Kidney (tissue), 14 donors: Measurements from ENCODE around the gene C10orf95. TPM values are rescaled to one million over a fixed set of nuclear protein-coding genes. Genes with fewer than 3 reads are reported as not detected.

Experiments used
- DNase-seq, 5 donors: peaks; one replicate each; pipeline ENCODE4 v3.0.0-alpha.2; 2013 to 2020
- FAIRE-seq: peaks from 2 replicates; lab custom pipeline; 2012; peaks lifted over from hg19 to GRCh38; lab: Jason Lieb, UNC
- H3K27ac ChIP-seq, 2 donors: one replicate each; pipeline ENCODE4 v1.7.0; 2013; ENCODE audit warnings: low read depth in 2 of 2, low read length in 2 of 2, inconsistent platforms in 1 of 2
- H3K27me3 ChIP-seq: one replicate; pipeline ENCODE4 v1.7.1; 2013; ENCODE audit warnings: low read length, inconsistent platforms; ENCODE audit not compliant: control insufficient read depth, insufficient read depth
- H3K36me3 ChIP-seq, 3 donors: one replicate each; pipeline versions ENCODE4 v1.7.0 to v1.7.1; 2013; ENCODE audit warnings: low read length in 3 of 3, control low read depth in 1 of 3, inconsistent platforms in 1 of 3; ENCODE audit not compliant: insufficient read depth in 3 of 3, control insufficient read depth in 2 of 3
- H3K4me1 ChIP-seq, 3 donors: one replicate each; pipeline versions ENCODE4 v1.7.0 to v1.7.1; 2013; ENCODE audit warnings: low read length in 3 of 3, inconsistent platforms in 1 of 3, low read depth in 1 of 3; ENCODE audit not compliant: control insufficient read depth in 2 of 3, insufficient read depth in 2 of 3
- H3K4me3 ChIP-seq, 3 donors: one replicate each; pipeline versions ENCODE4 v1.7.0 to v1.8.1; 2013; ENCODE audit warnings: low read length in 3 of 3, control low read depth in 1 of 3, inconsistent platforms in 1 of 3
- H3K9ac ChIP-seq, 3 donors: one replicate each; pipeline versions ENCODE4 v1.7.0 to v1.7.1; 2013; ENCODE audit warnings: low read length in 3 of 3, control low read depth in 1 of 3, inconsistent platforms in 1 of 3
- H3K9me3 ChIP-seq, 3 donors: one replicate each; pipeline versions ENCODE4 v1.7.0 to v1.7.1; 2013; ENCODE audit warnings: low read length in 3 of 3, control low read depth in 1 of 3, inconsistent platforms in 1 of 3; ENCODE audit not compliant: control insufficient read depth in 2 of 3, insufficient read depth in 1 of 3
- intact Hi-C: fragments of 100-400 bp; cut with DNase I; formaldehyde crosslinking; loops from one replicate; pipeline ENCODE4 v1.11.1; 2022
- polyA plus RNA-seq: library from polyadenylated mRNA; stranded (reverse); fragments of 350-450 nt; fragmentation: Illumina TruSeq; extraction: RNeasy Lipid Tissue Mini Kit (QIAGEN cat#74804); gene quantifications from one replicate; pipeline ENCODE4 v1.2.3, GENCODE V29; 2014; ENCODE audit warnings: low read depth, low replicate concordance; ENCODE audit not compliant: insufficient read depth
- total RNA-seq: library from RNA; stranded (reverse); fragmentation: NEBNext Ultra II Directional; extraction: Animal tissue kit (Norgen Biotek cat#: 25700); gene quantifications from one replicate; pipeline ENCODE4 v1.2.1, GENCODE V29; 2021
- TF ChIP-seq, protein P1 (sequence below): IDR thresholded peaks from 3 replicates; pipeline ENCODE4 v1.5.1; 2012; ENCODE audit warnings: mild to moderate bottlenecking, moderate library complexity, borderline replicate concordance; ENCODE audit not compliant: insufficient read depth; ENCODE audit errors: extremely low read depth
- donor health status: control.
- donor health status: control.
- donor health status: control.
- donor health status: control.
- donor health status: control.
- donor health status: DM: yes; HTN: yes; CAD: no.
- donor health status: Normal renal cell carcinoma (clear cell type).

Gene C10orf95
- total and polyA plus RNA-seq, 2 donors from 2014 or later: 0.62 to 2.7 TPM

DNA sequence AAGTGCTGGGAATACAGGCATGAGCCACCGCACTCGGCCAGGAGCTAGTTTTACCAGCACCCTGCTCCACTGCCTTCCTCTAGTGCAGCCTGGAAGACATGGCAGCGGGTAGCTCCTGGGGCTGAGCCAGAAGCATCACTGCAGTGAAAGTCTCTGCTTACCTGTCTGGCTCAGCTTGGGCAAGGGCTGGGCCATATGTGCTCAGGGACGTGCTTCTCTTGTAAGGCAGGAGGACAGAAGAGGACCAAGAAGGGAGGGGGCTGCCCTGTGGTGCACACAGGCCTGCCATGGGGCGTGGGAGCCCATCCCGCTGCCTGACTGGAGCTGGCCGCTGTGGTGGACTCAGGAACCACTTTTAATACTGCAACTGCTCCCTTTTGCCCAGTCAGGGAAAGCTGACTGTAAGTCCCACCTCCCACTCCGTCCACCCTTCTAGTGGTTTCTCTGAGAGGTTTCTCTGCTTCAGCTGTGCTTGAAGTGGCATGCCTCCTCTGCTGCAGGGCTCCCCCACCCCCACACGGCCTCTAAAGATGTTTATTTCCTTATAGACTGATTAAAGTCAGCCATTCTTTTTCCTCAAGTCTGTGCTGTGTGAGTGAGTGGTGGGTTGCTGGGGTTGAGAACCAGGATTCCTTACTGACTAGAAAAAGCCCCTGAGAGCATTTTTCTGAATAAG, 25.3 kb upstream of the C10orf95 start:
- H3K9me3 ChIP-seq: no peaks in the 10 kb centered on the region
- DNase-seq (peak in 1 of 5 donors; percentile 38), FAIRE-seq (no peak)
- peaks cover 0 to 12% (median 11%) of the 10 kb centered on the region in 3 donors for H3K36me3 ChIP-seq
- no peak overlapping the region for H3K9ac ChIP-seq
- intact Hi-C loops: no loop called here
- no peak overlapping the region for H3K27ac ChIP-seq
- no peaks in the 10 kb centered on the region for H3K4me1 ChIP-seq
- no peak overlapping the region for H3K4me3 ChIP-seq
- H3K27me3 ChIP-seq: no peaks in the 10 kb centered on the region
- TF ChIP-seq, protein P1, sequence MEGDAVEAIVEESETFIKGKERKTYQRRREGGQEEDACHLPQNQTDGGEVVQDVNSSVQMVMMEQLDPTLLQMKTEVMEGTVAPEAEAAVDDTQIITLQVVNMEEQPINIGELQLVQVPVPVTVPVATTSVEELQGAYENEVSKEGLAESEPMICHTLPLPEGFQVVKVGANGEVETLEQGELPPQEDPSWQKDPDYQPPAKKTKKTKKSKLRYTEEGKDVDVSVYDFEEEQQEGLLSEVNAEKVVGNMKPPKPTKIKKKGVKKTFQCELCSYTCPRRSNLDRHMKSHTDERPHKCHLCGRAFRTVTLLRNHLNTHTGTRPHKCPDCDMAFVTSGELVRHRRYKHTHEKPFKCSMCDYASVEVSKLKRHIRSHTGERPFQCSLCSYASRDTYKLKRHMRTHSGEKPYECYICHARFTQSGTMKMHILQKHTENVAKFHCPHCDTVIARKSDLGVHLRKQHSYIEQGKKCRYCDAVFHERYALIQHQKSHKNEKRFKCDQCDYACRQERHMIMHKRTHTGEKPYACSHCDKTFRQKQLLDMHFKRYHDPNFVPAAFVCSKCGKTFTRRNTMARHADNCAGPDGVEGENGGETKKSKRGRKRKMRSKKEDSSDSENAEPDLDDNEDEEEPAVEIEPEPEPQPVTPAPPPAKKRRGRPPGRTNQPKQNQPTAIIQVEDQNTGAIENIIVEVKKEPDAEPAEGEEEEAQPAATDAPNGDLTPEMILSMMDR: no peak

- Histone ChIP-seq H3K27me3 (no peaks in the 10 kb centered on the region), H3K27ac (no peak overlapping the region), H3K9me3 (no peaks in the 10 kb centered on the region), H3K36me3 (peaks cover 0 to 1% (median under 1%) of the 10 kb centered on the region in 3 donors), H3K4me1 (no peaks in the 10 kb centered on the region), H3K9ac (no peak overlapping the region), H3K4me3 (no peak overlapping the region)
- intact Hi-C loops: no loop called here
- DNase-seq (no peak), FAIRE-seq (no peak)
- TF ChIP-seq, protein P1: no peak
Observed at GRCh38 chr10:102475451-102476040, 24.2 kb upstream of the C10orf95 start.

GRCh38 chr10:102473445-102474331, 22.3 kb upstream of the C10orf95 start:
- Histone ChIP-seq H3K9me3 (no peaks in the 10 kb centered on the region), H3K9ac (no peak overlapping the region), H3K36me3 (no peaks in the 10 kb centered on the region), H3K27ac (no peak overlapping the region), H3K27me3 (no peaks in the 10 kb centered on the region), H3K4me1 (no peaks in the 10 kb centered on the region), H3K4me3 (no peak overlapping the region)
- TF ChIP-seq, protein P1: no peak
- DNase-seq (no peak), FAIRE-seq (no peak)
- intact Hi-C loops: no loop called here
